ENCODE results near the gene TTN. TPM values are rescaled to one million over a fixed set of nuclear protein-coding genes. Genes with fewer than 3 reads are reported as not detected.

The TTN gene
- total RNA-seq, 2 donors from 2014 or later = 1,330 to 3,257 TPM

DNA sequence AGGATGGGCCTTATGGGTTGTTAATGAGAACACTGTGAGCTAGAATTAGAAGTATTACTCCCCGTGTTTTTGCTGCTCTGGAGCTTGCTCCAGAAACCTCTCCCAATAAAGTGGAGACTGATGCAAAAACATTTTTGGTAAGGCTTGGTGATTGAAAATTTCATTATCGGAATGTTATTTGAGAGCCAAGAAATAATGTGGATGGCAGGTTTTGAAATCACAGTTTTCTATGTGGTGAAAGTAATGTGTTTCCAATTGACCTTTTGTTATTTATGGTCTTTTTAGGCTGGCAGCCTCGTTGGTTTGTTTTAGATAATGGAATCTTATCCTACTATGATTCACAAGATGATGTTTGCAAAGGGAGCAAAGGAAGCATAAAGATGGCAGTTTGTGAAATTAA lies 321.9 kb downstream of the TTN start:
- H3K4me1 ChIP-seq = peaks cover 0 to 35% of the 10 kb centered on the region in 2 donors
- H3K36me3 ChIP-seq = peaks cover 16% of the 10 kb centered on the region
- DNase-seq (ENCODE audit: low spot score) = no peak
- H3K27me3 ChIP-seq = no peaks in the 10 kb centered on the region
- TF ChIP-seq, protein P1, sequence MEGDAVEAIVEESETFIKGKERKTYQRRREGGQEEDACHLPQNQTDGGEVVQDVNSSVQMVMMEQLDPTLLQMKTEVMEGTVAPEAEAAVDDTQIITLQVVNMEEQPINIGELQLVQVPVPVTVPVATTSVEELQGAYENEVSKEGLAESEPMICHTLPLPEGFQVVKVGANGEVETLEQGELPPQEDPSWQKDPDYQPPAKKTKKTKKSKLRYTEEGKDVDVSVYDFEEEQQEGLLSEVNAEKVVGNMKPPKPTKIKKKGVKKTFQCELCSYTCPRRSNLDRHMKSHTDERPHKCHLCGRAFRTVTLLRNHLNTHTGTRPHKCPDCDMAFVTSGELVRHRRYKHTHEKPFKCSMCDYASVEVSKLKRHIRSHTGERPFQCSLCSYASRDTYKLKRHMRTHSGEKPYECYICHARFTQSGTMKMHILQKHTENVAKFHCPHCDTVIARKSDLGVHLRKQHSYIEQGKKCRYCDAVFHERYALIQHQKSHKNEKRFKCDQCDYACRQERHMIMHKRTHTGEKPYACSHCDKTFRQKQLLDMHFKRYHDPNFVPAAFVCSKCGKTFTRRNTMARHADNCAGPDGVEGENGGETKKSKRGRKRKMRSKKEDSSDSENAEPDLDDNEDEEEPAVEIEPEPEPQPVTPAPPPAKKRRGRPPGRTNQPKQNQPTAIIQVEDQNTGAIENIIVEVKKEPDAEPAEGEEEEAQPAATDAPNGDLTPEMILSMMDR (IDR thresholded peaks at IDR 0.05) = no peak
- peak overlapping the region in 1 of 2 donors; percentile 75 for H3K27ac ChIP-seq
- H3K9me3 ChIP-seq = no peaks in the 10 kb centered on the region
- no peak overlapping the region for H3K4me3 ChIP-seq

DNA sequence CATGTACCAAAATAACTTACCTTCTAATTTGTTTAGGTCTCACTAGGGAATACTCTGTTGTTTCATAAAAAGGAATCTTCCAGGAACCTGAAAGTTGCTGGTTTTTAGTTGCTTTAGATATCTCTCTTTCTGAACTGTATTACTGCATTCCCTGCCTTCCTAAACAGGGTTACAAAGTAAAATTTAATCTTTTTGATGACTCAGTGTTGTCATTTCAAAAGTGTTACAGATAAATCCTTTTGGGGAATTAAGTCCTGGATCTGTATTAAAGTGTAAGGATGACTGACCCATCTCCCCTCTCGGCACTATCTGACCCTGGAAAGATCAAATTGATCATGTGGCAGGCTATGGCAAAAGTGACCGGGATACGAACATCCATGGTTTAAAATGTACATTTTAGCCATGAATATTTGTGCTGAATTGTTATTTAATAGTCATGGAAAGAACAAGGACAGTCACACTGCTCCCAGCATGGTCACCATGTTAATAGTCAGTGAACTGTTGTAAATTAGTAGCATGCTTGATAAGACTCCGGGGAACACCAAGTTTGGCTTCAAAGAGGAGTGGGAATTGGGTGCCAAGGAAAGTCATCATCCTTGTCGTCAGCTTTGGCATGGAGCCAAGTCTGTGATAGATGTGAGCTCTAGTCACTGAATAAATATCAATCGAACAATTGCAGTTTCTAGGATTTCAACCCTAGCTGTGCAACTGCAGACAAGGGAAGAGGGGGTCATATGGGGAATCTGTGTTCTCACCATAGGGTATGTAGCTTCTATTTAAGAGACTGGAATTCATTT lies 322.8 kb downstream of the TTN start:
- TF ChIP-seq, protein P1 (IDR thresholded peaks at IDR 0.05) = no peak
- peak overlapping the region; percentile 58 to 75 for H3K27ac ChIP-seq
- H3K9me3 ChIP-seq = no peaks in the 10 kb centered on the region
- peaks cover 15% of the 10 kb centered on the region for H3K36me3 ChIP-seq
- no peaks in the 10 kb centered on the region for H3K27me3 ChIP-seq
- H3K4me1 ChIP-seq = peaks cover 0 to 40% of the 10 kb centered on the region in 2 donors
- peak; percentile 69 for DNase-seq (ENCODE audit: low spot score)
- no peak overlapping the region for H3K4me3 ChIP-seq

DNA sequence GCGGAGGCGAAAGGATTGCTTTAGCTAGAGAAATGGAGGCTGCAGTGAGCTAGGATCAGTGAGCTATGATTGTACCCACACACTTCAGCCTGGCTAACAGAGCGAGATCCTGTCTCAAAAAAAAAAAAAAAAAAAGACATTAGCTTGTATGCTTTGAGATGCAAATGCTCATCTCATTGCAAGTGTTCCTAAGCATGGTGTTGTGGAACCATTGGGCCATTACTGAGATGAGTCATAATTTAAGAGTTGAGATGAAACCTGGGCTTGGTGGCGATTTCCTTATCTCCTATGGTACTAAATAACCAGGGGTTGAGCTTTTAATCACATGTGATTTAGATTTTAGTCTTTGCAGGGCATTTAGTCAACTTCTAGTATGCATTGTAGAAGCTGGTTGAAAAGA lies 324.8 kb downstream of the TTN start:
- no peak overlapping the region for H3K4me3 ChIP-seq
- no peaks in the 10 kb centered on the region for H3K9me3 ChIP-seq
- H3K4me1 ChIP-seq = peaks cover 0 to 50% of the 10 kb centered on the region in 2 donors
- peaks cover 3% of the 10 kb centered on the region for H3K36me3 ChIP-seq
- H3K27me3 ChIP-seq = no peaks in the 10 kb centered on the region
- TF ChIP-seq, protein P1 (IDR thresholded peaks at IDR 0.05) = no peak
- no peak overlapping the region for H3K27ac ChIP-seq
- no peak for DNase-seq (ENCODE audit: low spot score)

DNA sequence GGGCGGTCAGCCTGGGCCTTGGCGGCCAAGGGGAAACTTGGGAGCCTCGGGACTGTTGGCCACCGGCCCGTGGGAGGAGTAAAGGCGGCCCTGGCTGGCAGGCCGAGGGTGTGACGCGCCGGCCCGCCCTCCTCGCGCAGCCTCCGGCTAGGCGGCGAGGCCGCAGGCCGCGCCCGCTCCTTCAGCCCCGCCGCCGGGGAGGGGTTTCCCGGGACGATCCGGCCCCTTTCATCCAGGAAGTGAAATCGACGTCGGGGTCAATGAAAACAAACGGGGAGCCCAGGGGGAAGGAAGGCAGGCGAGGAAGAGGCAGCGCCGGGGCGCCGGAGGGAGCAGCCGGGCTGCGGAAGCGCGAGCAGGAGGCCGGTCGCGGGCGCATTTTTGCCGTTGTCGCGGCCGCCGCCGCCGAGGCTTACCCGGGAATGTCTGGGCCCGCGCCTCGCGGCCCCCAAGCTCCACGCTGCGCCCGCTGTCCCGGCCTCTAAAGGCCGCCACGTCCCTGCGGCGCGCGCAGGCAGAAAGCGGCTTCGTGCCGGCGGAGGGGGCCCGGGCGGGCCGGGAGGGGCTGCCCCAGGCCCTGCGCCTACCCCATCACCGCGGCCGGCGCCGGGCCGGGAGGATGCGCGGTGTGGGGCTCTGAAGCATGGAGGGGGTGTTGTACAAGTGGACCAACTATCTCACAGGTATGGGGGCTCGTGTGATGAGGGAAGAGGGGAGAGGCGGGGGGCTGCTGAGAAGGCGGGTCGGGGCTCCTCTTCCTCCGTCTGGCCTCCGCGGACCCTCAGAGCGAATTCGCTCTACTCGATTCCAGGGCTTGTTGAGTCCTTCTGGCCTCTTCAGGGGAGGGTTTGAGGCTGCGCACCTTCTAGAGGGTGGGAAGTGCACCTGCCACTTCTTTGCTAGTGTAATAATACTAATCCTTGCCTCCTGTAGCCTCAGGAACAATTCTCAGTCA lies 326.7 kb downstream of the TTN start, which contains the start of gene PLEKHA3:
PLEKHA3 (plus strand) TSS at position 231 of the 955 bp plus-strand sequence; CDS start at position 644, 413 bp downstream.
- Histone ChIP-seq H3K27ac (peak within 1 kb of the TSS; percentile 93 to 95), H3K27me3 (no peaks in the 10 kb centered on the region), H3K4me1 (peaks cover 0 to 55% of the 10 kb centered on the region in 2 donors), H3K36me3 (no peaks in the 10 kb centered on the region), H3K4me3 (peak within 1 kb of the TSS; percentile 64 to 92), H3K9me3 (no peaks in the 10 kb centered on the region)
- peak; percentile 96 for DNase-seq (ENCODE audit: low spot score)
- TF ChIP-seq, protein P1 (IDR thresholded peaks at IDR 0.05) = no peak

DNA sequence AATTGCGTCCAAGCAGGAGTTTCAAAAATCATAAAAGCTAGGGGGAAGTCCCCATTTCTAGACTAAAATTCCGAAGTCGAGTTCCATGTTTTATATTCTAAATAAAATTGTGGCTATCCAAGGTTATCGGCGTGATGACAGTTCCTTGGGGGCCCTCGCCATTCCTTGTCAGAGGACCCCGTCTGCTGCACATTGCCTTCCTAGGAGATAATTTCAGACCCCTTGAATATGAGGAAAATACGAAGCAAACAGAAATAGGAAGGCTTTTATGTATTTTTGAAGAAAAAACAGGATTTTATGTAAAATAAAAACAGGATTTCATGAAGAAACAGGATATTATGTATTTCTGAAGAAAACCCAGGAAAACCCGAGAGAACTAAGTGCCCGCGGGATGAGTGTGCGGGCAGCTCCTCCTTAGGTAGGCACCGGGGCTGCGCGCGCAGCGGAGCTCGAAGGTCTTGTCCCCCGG lies 327.4 kb downstream of the TTN start:
- TF ChIP-seq, protein P1 (IDR thresholded peaks at IDR 0.05) = no peak
- peak overlapping the region; percentile 93 to 95 for H3K27ac ChIP-seq

More for the DNA sequence above, 327.4 kb downstream of the TTN start:
- H3K27me3 ChIP-seq = no peaks in the 10 kb centered on the region
- peaks cover 0 to 52% of the 10 kb centered on the region in 2 donors for H3K4me1 ChIP-seq
- H3K9me3 ChIP-seq = no peaks in the 10 kb centered on the region
- no peaks in the 10 kb centered on the region for H3K36me3 ChIP-seq
- peak overlapping the region; percentile 64 to 92 for H3K4me3 ChIP-seq
- DNase-seq (ENCODE audit: low spot score) = no peak

Measured in right atrium auricular region (tissue), 2 donors.